Activated naive CD8-positive, alpha-beta T cell treated with anti-CD3 and anti-CD28 coated beads, Interleukin-2, amount 50 U/mL, for 24 hours (primary cell): ENCODE results near the gene ZEB2.

ENCODE experiments used
- ATAC-seq: fragments of 150-1000 bp; cut with Tn5 transposase; one replicate; pipeline ENCODE4 v1.10.0; 2021
- DNase-seq: peaks from one replicate; pipeline ENCODE4 v3.0.0; 2021
- H3K27ac Mint-ChIP-seq: one replicate; pipeline ENCODE4 v1.8.0; 2021; ENCODE audit warnings: mild to moderate bottlenecking, mixed read lengths
- H3K27me3 Mint-ChIP-seq: one replicate; pipeline ENCODE4 v1.8.0; 2021; ENCODE audit warnings: mixed read lengths
- H3K36me3 Mint-ChIP-seq: one replicate; pipeline ENCODE4 v1.8.0; 2021; ENCODE audit warnings: low read depth, mixed read lengths
- H3K4me1 Mint-ChIP-seq: one replicate; pipeline ENCODE4 v1.8.0; 2021; ENCODE audit warnings: mixed read lengths
- H3K4me3 Mint-ChIP-seq: one replicate; pipeline ENCODE4 v1.8.0; 2021; ENCODE audit warnings: mild to moderate bottlenecking, moderate library complexity, mixed read lengths
- H3K9me3 Mint-ChIP-seq: one replicate; pipeline ENCODE4 v1.8.0; 2021; ENCODE audit warnings: mixed read lengths

Gene ZEB2

DNA sequence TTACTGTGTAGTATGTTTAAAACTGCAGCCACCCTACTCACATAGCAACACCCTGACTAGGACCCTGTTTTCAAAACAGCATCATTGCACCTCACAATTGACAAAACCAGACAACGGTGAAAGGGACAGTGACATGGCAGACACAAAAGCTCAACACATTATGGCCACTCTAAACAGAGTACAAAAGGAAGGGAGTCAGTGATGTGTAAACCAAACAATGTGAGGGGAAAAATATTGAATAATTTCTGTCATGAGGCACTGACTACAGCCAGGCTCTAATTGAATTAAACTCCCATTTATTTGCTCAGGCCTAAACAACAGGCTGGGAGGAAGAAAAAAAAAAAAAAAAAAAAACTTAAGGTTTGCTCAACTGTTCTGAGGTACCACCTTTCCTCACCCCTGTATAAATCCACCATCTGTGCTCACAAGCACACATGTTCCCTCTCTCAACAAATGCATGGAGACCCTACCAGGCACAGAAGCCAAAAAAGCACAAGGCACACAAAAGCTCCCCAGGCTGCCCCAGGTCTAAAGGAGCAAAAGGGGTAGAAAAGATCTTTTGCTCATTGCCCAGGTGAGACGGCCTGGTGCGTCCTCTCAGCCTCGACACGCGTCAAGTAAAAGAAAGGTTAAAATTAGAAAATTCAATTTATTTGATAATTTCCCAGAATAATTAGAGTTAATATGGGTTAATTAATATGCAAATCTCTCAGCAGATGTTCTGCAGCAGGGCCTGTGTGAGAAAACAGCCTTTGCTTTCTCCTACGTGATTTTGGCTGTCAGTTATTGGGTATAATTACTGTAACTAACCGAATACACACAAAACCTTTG, 80.9 kb downstream of the ZEB2 start:
- Mint-ChIP-seq H3K36me3 (peaks cover 9% of the 10 kb centered on the region), H3K4me1 (peaks cover 26% of the 10 kb centered on the region), H3K27ac (no peak overlapping the region), H3K27me3 (no peaks in the 10 kb centered on the region), H3K4me3 (no peak overlapping the region), H3K9me3 (no peaks in the 10 kb centered on the region)
- DNase-seq (no peak), ATAC-seq (no peak)

DNA sequence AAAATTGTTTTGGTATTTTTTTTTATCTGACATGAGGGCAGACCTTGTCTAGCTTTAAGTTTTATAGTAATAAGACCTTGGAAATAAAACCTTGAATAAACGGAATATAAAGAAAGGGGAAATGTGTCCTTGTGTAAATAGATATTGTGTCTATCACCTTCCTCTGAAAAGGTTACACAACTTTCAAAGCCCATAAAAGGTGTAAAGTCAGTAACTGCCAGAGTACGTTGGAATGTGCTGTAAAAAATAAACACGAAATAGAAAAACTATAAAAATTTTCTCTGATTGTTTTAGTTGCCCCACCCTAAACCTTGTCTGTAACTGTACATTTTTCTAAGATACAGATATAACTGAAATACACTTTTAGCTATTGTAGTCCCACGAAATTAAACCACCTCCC, 82.3 kb downstream of the ZEB2 start:
- no peaks in the 10 kb centered on the region for H3K9me3 Mint-ChIP-seq
- H3K36me3 Mint-ChIP-seq = peaks cover 9% of the 10 kb centered on the region
- ATAC-seq (no peak), DNase-seq (no peak)
- H3K27me3 Mint-ChIP-seq = no peaks in the 10 kb centered on the region
- H3K4me1 Mint-ChIP-seq = peaks cover 20% of the 10 kb centered on the region
- no peak overlapping the region for H3K4me3 Mint-ChIP-seq
- no peak overlapping the region for H3K27ac Mint-ChIP-seq

DNA sequence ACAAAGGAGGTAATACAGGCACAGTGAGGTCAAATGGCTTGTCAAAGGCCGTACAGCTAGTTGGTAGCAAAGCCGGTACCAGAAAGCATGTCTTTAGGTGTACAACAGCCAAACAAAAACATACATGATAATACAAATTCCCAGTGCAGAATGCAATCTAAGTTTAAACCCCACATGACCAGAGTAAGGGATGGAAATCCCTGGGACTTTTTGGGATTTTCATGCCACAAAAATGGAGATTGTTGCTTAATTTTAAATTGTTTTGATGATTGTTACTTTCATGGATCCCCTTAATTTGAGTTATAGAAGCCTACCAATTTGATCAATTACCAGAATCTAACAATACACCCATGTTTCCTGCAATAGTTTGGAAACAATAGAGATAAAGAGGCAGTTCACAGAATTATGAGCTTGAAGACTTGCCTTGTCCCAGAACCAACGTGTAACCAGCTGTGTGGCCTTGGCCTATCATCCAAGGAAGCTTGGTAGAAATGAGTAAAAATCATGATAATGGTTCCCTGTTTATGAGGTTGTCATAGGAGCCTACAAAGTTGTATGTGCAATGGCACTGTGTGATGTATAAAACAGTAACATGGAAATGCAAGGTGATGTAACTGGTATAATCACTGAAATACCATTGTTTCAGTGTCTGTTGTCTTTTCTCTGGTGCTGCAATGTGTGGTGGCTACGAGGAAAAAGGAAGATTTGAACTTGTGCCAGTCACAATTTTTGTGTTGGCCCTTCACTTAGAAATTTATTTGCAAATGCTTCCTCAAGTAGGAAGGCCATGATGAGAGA, 85.3 kb downstream of the ZEB2 start:
- H3K4me1 Mint-ChIP-seq = peaks cover 7% of the 10 kb centered on the region
- ATAC-seq (no peak), DNase-seq (no peak)
- no peak overlapping the region for H3K4me3 Mint-ChIP-seq
- peaks cover 9% of the 10 kb centered on the region for H3K36me3 Mint-ChIP-seq
- no peak overlapping the region for H3K27ac Mint-ChIP-seq
- no peaks in the 10 kb centered on the region for H3K27me3 Mint-ChIP-seq
- H3K9me3 Mint-ChIP-seq = no peaks in the 10 kb centered on the region

DNA sequence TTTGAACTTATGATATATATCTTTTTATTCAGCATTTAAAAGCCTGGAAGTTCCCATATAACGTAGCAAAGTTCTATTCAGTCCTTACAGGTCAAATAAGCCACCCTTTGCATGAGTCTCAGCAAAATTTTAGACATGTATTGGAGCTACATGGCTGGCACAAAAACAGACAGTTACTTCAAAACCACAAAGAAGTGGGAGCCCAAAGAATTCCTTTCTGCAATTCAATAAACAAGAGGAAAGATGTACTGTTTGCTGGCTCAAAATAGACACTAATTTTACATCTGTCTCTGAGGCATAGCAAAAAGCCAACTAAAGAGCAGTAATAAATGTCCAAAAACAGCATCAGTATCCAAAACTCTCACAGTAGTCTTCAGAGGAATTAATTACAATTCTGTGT, 87.0 kb downstream of the ZEB2 start:
- H3K9me3 Mint-ChIP-seq = no peaks in the 10 kb centered on the region
- H3K27me3 Mint-ChIP-seq = no peaks in the 10 kb centered on the region
- no peak for ATAC-seq
- no peak overlapping the region for H3K27ac Mint-ChIP-seq
- peaks cover 19% of the 10 kb centered on the region for H3K36me3 Mint-ChIP-seq
- peaks cover 4% of the 10 kb centered on the region for H3K4me1 Mint-ChIP-seq
- DNase-seq = no peak
- no peak overlapping the region for H3K4me3 Mint-ChIP-seq

DNA sequence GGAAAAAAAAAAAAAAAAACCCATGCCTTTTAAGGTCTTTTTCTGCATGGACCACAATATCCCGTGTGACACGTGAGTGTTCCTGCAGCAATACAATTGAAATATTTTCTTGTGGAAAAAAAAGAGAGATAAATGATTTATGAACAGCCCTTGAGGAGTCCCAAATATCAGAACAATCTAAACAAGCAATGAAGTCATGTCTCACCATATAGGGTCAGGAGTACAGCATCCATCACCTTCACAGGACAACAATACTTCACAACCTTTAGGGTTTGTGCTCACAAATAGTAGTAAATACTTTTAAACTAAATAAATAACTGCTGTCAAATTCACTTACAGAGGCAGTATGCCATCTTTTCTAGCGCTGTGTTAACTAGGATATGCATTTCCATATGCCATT, 87.9 kb downstream of the ZEB2 start:
- ATAC-seq (no peak), DNase-seq (no peak)
- no peaks in the 10 kb centered on the region for H3K27me3 Mint-ChIP-seq
- H3K9me3 Mint-ChIP-seq = no peaks in the 10 kb centered on the region
- H3K4me3 Mint-ChIP-seq = no peak overlapping the region
- H3K4me1 Mint-ChIP-seq = peaks cover 6% of the 10 kb centered on the region
- H3K36me3 Mint-ChIP-seq = peaks cover 25% of the 10 kb centered on the region
- no peak overlapping the region for H3K27ac Mint-ChIP-seq

DNA sequence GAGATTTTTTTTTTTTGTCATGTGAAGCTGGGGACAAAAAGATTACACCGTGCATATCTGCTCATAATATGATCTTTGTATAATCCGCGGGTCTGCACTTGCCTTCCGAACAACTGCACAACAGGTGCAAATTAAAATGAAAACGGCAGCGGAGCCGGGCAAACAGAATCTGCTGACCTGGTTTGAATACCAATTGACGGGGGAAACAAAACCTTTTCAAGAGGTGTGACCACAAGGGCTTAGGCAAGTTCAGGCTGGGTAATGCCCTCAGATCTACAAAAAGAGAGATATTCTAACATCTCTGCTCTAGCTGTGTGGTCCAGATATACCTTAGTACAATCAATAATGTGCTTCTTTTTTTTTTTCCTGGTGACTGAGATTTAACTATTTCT, 88.5 kb downstream of the ZEB2 start:
- Mint-ChIP-seq H3K4me3 (no peak overlapping the region), H3K9me3 (no peaks in the 10 kb centered on the region), H3K36me3 (peaks cover 26% of the 10 kb centered on the region), H3K4me1 (peaks cover 12% of the 10 kb centered on the region), H3K27ac (no peak overlapping the region), H3K27me3 (no peaks in the 10 kb centered on the region)
- DNase-seq (no peak), ATAC-seq (no peak)

DNA sequence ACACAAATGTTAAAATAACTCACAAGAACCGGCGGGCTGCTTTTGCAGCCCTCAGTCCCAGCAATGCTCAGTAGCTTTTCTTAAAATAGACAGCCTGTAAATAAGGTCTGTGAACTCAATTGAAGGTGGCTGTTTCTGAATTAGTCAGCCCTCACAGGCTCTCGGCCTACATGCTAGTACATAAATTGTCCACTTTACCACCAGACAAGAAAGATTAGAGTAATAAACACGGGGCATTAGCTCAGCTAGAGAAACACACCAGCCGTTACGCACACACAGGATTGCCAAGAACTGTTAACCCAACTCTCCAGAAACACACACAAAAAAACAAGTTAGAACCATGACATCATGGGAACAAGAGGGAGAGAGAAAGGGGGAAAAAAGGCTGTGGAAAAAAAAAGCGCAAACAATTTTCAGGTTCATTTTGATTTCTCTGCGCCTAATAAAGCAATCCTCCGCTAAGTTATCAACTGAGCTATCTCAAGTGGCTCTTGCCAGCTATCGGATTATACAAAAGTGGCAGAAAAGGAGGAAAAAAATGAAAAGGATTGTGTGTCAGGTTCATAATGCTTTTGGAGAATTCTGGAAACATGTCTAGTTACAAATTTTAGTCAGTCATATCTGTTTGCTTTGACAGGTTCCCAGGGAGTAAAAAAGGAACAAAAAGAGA, 89.1 kb downstream of the ZEB2 start:
- H3K36me3 Mint-ChIP-seq = peaks cover 26% of the 10 kb centered on the region
- no peaks in the 10 kb centered on the region for H3K27me3 Mint-ChIP-seq
- no peak overlapping the region for H3K27ac Mint-ChIP-seq
- no peak for ATAC-seq
- no peak for DNase-seq
- H3K4me3 Mint-ChIP-seq = no peak overlapping the region
- no peaks in the 10 kb centered on the region for H3K9me3 Mint-ChIP-seq
- peaks cover 17% of the 10 kb centered on the region for H3K4me1 Mint-ChIP-seq

DNA sequence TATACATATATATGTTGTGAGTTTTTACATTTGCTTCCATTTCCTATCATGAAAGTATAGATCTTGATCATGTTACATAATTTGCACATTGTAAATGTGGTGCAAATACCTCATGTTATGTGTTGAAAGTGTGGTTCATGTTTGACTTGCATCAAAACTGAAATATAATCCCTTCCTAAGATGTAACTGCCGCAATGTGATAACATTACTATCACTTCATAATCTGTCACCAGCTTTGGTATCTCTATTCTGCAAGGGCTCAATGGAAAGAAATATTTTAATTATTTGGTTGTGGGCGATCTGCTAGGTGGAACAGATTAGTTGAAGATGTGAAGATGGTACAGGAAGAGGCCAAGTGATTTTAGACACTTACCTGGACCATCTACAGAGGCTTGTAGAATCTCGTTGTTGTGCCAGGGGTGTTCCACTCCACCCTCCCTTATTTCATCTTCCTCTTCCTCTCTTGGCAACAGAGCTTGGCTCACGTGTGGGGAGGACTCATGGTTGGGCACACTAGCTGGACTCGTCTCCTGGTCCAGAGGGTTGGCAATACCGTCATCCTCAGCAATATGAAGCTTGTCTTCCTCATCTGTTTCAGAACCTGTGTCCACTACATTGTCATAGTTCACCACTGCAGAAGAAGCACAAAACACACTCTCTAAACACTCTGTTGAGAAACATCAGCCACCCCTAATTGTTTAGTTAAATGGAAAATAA, 90.4 kb downstream of the ZEB2 start:
- H3K4me1 Mint-ChIP-seq = peaks cover 27% of the 10 kb centered on the region

DNA sequence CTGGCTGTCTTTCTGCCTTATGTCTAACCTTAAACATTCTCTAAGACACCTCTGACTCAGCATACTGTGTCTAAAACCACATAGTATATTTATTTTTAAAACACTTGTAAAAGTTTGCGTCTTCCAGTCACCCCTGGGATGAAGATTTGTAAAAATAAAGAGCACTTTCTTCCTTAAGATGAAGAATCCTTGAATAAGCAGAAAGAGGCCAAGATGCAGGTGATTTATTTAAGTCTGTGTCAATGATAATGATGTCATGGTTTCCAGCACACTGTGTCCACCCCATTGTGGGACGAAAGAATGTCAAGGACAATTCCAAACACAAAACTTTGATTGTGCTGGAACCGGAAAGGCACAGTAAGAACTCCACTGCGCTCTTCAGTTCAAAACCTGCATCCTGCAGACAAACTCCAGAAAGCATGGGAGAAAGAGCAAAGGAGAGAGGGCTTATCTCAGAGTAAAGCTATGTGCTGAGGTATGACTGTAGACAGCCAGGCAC, 92.9 kb downstream of the ZEB2 start:
- ATAC-seq (no peak), DNase-seq (no peak)
- Mint-ChIP-seq H3K9me3 (no peaks in the 10 kb centered on the region), H3K27ac (no peak overlapping the region), H3K4me3 (no peak overlapping the region), H3K4me1 (peaks cover 41% of the 10 kb centered on the region), H3K27me3 (no peaks in the 10 kb centered on the region), H3K36me3 (peaks cover 34% of the 10 kb centered on the region)

More for the DNA sequence above, 90.4 kb downstream of the ZEB2 start:
- no peak overlapping the region for H3K27ac Mint-ChIP-seq
- DNase-seq (no peak), ATAC-seq (no peak)
- H3K4me3 Mint-ChIP-seq = no peak overlapping the region
- peaks cover 19% of the 10 kb centered on the region for H3K36me3 Mint-ChIP-seq
- no peaks in the 10 kb centered on the region for H3K9me3 Mint-ChIP-seq
- no peaks in the 10 kb centered on the region for H3K27me3 Mint-ChIP-seq

DNA sequence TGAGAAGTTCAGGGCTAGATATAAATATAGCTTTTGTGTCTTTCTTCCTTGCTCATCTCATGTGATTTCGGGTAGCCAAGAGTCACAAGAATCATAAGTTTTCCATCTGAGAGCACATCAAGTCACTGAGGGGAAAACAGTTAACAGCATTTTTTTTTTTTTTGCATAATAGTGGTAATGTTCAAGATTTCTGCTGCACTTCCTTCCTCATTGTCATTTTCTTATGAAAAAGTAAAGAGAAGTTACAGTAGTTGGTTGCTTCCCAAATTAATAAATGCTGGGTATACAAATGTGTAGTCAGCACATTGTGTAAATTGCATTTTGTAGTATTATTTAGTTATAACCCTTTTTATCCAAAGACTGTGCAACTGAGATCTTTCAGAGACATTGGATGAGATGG, 93.6 kb downstream of the ZEB2 start:
- Mint-ChIP-seq H3K27me3 (no peaks in the 10 kb centered on the region), H3K36me3 (peaks cover 37% of the 10 kb centered on the region), H3K4me1 (peaks cover 46% of the 10 kb centered on the region), H3K27ac (no peak overlapping the region), H3K4me3 (no peak overlapping the region), H3K9me3 (no peaks in the 10 kb centered on the region)
- DNase-seq (no peak), ATAC-seq (no peak)

DNA sequence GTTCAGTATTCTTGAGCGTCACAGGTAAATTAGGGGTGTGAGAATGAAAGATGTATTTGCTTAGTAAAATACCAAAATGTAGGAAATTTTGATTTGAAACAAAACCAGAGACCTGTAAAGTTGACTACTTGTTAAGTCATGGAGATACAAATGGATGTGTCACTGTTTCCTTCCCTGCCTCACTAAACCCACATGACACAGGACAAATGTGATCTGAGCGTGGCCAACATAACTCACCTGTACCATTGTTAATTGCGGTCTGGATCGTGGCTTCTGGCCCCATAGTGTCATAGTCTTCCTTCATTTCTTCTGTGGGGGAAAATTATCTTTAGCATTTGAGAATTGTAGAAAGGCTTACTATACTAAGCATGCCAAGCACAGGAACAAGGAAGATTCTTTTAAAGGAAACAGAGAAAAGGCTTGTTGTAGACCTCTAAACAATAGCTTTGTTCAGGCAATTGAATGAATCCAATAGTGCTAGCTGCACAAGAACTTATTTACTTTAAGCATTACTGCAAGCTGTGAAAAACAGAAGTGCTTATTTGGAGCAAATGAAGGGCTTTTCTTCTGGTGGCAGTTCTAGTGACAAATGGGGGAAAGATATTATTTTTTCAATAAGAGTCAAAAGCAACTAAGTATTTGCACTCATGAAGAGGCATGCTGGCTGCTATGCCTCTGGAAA, 95.2 kb downstream of the ZEB2 start:
- peak; percentile 30 for DNase-seq
- ATAC-seq = peak; percentile 94
- no peaks in the 10 kb centered on the region for H3K27me3 Mint-ChIP-seq
- H3K4me3 Mint-ChIP-seq = peak overlapping the region; percentile 18
- H3K9me3 Mint-ChIP-seq = peaks cover 5% of the 10 kb centered on the region
- peak overlapping the region; percentile 86 for H3K27ac Mint-ChIP-seq
- peaks cover 47% of the 10 kb centered on the region for H3K36me3 Mint-ChIP-seq
- peaks cover 46% of the 10 kb centered on the region for H3K4me1 Mint-ChIP-seq

DNA sequence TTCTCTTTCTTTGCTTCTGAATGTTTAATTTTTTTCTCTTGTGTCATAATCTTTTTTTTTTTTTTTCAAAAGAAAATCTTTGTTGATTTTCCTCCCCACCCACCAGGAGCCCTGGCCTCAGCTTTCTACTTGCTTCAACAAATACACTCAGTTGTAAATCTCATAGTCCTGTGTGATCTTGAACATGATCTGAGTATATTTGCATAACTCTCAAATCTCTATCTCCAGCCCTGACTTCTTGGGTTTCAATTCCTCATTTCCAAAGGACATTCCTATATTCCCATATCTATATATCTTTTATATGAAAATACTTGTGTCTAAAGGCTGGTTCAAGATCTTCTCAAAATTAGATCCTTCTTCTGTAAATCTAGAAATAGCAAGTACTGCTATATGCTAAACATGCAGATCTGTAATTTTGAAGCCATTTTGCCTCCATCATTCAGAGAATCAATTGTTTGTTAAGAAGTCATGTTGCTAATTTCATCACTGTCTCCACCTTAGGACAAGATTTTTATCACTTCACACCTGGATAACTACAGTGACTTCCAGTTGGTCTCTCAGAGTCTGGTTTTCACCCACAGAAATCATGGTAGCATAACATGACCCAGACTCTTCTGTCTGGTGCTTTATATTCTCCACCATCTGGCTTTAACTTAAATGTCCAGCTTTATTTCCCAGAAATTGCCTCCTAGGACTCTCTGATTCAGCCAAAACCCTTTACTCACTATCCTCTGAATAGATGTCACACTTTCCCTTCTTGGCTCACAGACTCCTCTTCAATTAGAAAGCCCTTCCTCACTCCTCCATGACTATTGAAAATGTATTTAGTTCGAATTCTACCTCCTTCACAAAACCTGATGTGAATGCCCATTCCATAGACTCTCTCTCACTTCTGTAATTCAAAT, 98.1 kb downstream of the ZEB2 start:
- Mint-ChIP-seq H3K27ac (no peak overlapping the region), H3K36me3 (peaks cover 44% of the 10 kb centered on the region), H3K4me3 (no peak overlapping the region), H3K4me1 (peaks cover 49% of the 10 kb centered on the region), H3K9me3 (peaks cover 13% of the 10 kb centered on the region), H3K27me3 (no peaks in the 10 kb centered on the region)
- ATAC-seq (no peak), DNase-seq (no peak)

DNA sequence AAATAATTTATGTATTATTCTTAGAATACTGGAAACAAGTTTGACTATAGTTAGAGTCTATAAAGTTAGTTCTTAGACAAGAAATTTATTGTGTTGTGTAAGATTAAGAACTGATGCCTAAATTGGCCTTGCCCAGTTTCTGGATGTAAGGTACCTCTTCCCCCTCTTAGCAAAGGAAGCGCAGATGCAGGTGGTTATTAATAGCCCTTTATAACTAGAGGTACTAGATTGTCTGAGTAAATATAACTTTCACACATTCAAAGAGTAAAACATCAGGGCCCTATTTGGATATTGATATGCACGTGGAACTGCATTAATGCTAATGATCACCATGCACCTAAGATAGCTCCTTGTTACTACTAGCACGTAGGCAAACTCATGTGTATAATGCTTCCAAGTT, 100.7 kb downstream of the ZEB2 start:
- H3K36me3 Mint-ChIP-seq = peaks cover 52% of the 10 kb centered on the region

More for the DNA sequence above, 100.7 kb downstream of the ZEB2 start:
- Mint-ChIP-seq H3K27ac (no peak overlapping the region), H3K9me3 (peaks cover 13% of the 10 kb centered on the region), H3K27me3 (no peaks in the 10 kb centered on the region), H3K4me1 (peaks cover 44% of the 10 kb centered on the region), H3K4me3 (no peak overlapping the region)
- DNase-seq = no peak
- no peak for ATAC-seq
